ENCODE results near the gene GRIA1.
A peak's percentile ranks its signal among the peaks of the same experiment; 100 is the strongest.

The GRIA1 gene

GRCh38 chr5:153500178-153500577, 9.7 kb downstream of the GRIA1 start:
- no peak for DNase-seq

DNA sequence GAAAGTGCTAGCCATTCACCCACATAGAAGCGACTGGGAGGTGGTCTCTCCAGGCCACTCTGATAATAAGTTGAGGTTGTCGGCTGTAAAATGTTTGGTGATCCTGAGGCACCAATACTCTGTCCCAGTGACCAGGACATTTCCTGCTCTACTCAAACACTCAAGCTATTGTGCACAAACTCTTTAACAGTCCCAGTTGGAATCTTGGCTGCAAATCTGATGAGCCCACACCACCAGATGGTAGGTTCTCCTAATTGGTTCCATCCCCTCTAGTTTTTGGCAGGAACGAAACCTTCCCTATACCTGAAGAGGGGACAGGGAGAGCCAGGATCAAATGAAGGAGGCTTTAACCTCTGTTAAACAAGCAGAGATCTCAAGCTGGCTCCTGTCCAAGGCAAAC, 14.3 kb downstream of the GRIA1 start:
- DNase-seq: no peak

GRCh38 chr5:153508700-153509099, 18.2 kb downstream of the GRIA1 start:
- no peak for DNase-seq

- DNase-seq: no peak
These were observed 21.2 kb downstream of the GRIA1 start for GRCh38 chr5:153511622-153512021.

- no peak for DNase-seq
These were observed 22.7 kb downstream of the GRIA1 start for GRCh38 chr5:153513156-153513555.

GRCh38 chr5:153515301-153515700, 24.8 kb downstream of the GRIA1 start:
- DNase-seq: no peak

DNA sequence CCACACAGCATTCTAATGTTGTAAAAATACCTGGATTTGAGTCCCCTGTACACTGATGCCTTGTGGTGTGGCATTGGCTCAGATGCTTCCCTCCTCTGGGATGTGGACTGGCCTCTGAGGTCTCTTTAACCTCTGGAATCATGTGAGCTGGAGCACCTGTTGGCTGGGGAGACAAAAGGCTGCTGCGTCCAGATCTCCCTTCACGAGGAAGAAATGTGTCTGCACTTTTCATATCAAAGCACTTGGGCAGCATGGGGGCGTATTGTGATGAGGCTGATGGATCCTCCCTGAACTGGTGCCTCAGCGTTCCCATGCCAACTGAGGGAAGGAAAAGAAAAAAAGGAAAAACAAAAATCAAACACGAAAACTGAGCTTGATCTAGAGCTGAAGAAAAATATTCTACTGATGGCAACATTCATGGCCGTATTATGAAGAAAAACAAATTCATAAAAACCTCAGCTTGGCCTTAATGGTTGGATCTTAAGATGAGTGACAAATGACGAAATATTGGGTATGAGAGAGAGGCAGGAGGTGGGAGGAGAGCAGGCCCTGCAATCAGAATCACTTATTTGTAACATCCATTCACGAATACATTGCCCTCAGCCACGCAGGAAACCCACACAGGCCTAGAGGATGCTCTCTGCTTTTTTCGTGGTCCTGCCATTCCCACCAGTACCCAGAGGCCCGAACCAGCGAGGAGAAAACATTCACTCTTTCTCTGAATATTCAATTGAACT, 26.2 kb downstream of the GRIA1 start:
- no peak for DNase-seq

GRCh38 chr5:153517241-153517611, 26.8 kb downstream of the GRIA1 start:
- no peak for DNase-seq

DNA sequence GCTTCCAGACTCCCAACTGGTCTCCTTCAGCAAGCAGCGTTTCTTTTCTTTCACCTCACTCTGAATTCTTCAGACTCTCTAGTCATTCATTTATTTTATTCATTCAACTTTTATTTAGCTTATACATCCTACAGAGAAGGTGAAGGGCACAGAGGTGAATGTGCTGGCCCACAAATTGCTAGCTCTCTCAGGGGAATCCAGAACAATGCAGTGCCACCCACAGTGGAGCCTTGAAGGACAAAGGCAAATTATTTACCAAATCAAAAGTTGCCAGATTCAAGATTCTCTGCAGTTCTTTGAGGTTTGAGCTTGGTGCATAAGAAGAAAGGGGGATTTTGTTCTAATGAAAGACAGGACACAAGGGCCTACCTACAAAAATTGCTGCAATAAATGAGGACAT, 29.7 kb downstream of the GRIA1 start:
- DNase-seq: no peak

DNA sequence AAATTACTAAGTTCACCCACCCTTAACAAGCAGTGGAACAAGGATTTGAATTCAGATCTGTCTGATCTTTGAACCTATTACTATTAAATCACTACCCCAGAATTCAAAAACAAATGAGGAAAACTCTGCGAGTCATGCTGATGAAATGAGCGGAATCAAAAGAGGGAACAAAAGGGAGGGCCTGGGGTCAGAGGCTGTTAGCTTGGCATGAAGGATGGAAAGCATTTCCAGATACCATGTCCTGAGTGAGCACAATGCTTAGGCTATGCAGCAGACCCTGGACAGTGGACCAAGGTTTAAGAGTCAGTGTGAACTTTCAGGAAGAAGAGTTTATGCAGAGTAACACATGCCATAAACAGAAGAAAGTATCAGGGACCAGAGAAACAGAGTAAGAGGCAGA, 30.5 kb downstream of the GRIA1 start:
- no peak for DNase-seq

DNA sequence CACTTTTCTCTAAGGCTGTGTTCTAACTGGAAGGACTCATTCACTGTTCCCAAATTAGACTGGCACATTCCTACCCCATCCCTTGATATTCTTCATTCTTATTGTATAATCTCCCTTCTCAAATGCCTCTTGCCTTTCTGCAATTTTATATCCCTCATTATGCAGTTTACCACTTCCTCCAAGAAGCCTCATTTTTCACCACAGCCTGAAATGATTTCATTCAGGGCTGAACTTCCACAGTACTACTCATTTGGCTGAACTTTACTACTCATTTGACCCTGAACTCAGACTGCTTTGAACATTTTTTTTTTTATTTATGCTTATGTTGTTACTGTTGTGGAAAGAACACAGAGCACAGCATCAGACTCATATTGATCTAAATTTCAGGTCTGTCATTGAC, 32.7 kb downstream of the GRIA1 start:
- no peak for DNase-seq

DNA sequence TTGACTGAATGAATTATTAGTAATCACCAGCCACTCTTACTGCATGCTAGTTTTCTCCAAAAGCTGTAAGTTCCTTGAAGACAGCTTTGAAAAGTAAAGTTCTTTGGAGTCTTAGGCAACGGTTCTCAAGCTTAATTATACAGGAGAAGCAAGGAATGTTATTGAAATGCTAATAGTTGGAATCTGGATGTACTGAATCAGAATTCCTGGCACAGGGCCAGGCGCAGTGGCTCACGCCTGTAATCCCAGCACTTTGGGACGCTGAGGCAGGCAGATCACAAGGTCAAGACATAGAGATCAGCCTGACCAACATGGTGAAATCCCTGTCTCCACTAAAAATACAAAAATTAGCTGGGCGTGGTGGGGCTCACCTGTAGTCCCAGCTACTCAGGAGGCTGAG, 33.4 kb downstream of the GRIA1 start:
- no peak for DNase-seq

DNA sequence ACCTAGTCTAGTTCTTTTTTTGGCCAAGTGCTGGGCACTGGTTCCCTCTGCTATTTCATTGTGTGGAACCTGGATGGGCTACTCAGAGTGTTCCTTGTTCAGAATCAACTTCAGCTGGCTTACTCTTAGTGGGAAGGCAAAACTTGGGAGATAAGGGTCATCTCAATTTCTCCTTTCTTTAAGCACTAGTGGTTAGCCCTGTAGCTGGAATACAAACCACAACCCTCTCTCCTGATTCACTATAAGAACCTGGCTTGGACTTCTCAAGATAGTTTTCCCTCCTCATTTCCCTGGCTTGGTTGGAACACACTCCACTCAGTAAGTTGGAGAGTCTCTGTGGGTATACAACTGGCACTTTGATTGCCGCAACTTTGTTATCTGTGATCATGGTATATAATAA, 35.1 kb downstream of the GRIA1 start:
- DNase-seq: no peak

GRCh38 chr5:153530357-153531143, 40.1 kb downstream of the GRIA1 start:
- no peak for DNase-seq

DNA sequence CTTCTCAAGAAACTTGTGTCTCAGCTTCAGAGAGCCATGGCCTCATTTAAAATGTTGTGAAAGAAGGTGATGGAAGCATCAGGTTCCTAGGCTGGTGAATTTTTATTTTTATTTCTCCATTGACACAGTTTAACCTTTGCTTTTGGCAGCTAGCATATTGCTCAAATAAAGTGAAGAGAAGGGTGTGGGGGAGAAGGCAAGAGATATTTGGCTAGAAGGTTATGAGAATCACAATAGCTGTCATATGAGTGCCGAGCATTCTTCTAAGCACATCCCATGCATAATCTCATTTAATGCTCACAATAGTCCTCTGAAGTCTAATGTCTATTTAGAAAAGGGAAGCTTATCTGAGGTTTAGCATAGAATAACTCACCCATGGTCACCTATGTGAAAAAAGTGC, 43.1 kb downstream of the GRIA1 start:
- no peak for DNase-seq

GRCh38 chr5:153534102-153534501, 43.6 kb downstream of the GRIA1 start:
- DNase-seq: no peak

DNA sequence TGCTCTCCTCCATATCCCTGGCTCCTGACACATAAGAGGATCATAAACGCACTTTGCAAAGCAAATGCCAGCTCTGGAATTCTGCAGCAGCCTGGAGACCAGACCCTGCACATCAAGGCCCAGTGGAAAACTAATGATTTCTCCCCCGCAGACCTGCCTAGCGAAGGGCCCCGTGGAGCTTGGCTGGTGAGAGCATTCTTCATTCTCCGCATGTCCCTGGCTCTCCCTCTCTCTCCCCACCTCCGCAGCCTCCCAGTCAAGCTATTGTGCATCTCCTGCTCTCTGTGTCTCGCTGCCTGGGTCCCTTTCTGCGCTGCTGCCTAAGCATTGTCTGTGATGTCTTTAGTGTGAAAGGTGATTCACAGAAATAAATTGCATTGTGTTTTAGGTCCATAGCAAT, 46.7 kb downstream of the GRIA1 start:
- DNase-seq: no peak

GRCh38 chr5:153539983-153540382, 49.5 kb downstream of the GRIA1 start:
- no peak for DNase-seq

- DNase-seq: no peak
These were observed 52.1 kb downstream of the GRIA1 start for GRCh38 chr5:153542536-153542935.

DNA sequence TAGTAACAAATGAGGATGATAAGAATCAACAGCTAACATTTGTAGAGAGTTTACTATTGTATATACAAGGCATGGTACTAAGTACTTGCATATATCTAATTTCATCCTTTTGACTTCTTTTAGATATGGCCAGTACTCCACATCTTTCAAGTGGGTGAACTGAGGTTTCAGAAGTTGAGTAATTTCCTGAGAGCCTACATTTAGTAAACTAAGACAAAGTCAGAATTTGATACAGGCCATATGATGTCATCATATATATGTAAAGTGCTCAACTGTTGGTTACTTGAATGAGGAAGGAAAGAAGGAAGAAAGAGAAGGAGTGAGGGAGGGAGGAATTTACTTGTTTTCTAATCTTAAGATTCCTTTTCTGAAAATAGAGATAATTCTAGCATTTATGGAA, 52.8 kb downstream of the GRIA1 start:
- no peak for DNase-seq

DNA sequence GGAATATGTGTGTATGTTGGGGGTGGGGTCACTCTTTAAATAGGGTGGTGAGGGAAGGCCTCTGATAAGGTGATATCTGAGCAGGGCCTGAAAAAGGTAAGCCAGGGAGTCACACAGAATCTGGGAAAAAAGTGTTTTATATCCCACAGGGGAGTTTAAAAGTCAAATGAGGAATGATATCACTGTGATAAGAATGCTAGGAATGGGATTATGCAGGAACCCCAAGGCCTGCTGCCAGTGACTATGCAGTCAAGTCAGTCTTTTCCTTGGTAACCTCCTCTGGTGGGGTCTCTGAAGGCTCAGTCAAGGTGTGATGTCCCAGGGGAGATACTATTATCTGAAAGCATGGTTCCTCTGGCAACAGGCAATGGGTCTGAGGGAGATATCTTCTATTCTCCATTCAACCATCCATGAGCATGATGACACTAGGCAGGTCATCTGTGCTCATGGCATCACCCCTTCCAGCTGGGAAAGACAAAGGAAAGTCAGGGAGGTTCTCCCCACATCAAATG, 53.5 kb downstream of the GRIA1 start:
- DNase-seq: no peak

DNA sequence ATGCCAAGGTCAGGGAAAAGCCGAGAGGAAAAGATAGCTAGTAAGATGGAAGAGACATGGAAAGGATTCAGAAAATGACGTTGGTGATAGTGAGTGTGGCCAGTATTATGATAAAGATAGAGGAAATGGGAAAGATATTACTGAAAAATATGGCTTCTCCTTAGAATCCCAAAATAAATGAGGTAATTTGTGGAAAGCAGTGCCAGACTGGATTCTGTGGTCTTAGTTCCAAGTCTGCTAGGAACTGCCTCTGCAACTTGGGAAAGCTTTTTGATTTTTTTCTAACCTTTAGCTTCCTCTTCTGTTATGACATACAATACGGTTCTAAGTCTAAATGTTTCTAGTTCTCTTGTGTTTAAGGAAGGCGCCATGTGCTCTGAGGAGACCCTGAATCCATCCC, 54.2 kb downstream of the GRIA1 start:
- no peak for DNase-seq

DNA sequence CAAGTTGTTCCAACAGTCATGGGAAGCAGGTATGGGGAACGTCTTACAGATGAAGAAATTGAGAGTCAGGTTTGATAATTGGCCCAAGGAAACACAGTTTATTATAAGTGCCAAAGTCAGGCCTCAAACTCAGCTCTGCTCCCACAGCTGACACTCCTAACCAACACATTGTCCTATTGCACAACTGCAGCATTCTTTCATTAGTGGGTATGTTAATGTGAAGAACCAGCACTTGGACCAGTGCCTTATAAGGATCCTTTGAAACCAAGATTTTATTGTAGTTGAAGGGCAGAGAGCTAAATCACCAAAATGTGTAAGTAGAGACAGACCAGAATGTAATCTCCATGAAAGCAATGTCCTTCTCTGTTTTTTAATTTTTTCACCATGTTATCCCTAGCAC, 56.1 kb downstream of the GRIA1 start:
- DNase-seq: no peak

DNA sequence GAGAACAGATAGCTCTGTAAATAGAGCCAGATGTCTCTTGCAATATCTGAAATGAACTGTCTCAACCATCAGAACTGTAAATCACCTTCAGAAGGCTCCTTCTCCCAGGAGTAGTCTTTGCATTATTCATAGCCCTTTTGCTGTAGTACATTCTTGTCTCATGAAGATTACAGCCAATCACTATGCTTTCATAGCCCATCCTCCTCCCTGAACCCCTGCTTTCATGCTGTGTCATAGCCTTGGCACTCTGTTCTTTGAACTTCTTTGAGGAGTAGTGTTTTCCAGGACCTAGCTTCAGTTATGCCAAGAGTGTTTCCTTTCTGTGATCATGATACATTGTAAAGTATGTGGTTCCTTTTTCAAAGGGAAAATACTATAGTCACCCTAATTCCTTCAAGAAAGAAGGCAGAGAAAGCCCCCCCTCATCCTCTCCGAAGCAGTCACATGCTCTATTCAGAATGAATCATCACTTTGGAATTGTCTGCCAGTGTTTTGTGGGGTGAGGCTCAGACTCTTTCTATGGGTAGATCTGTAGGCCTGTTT, 61.1 kb downstream of the GRIA1 start:
- peak; percentile 87 for DNase-seq
